IMR-90 (cell line): Measurements from ENCODE around the gene KDSR. TPM values are rescaled to one million over a fixed set of nuclear protein-coding genes. Genes with fewer than 3 reads are reported as not detected.
A peak's percentile ranks its signal among the peaks of the same experiment; 100 is the strongest.

Source experiments
- ATAC-seq: fragments of 200-7000 bp; cut with Tn5 transposase; 2 replicates; pipeline ENCODE4 v1.9.1; 2020; ENCODE audit warnings: low read depth, mild to moderate bottlenecking, moderate library complexity
- BruUV-seq: library from RNA; stranded (reverse); fragments of 400-500 nt; replicated peaks from 2 replicates; lab custom pipeline; 2021; lab: Mats Ljungman, UMichigan
- CTCF ChIA-PET: fragments of 300-600 bp; formaldehyde crosslinking; extraction: SDS; loops from one replicate; lab custom pipeline; 2021; ENCODE audit warnings: antibody characterized with exemption; lab: Yijun Ruan, JAX
- POLR2A ChIA-PET: fragments of 300-600 bp; sonication (Branson Sonifier 250); formaldehyde crosslinking; loops from one replicate; lab custom pipeline; 2022; ENCODE audit warnings: antibody characterized with exemption; ENCODE audit not compliant: unreplicated experiment; lab: Charles Lee
- DNase-seq: peaks from one replicate; pipeline ENCODE4 v3.0.0; 2013
- H2AFZ ChIP-seq: replicated peaks from 2 replicates; pipeline ENCODE3; 2013; ENCODE audit warnings: low read length, mild to moderate bottlenecking; ENCODE audit not compliant: poor library complexity
- H2AK5ac ChIP-seq: 2 replicates; pipeline ENCODE4 v1.6.1; 2013; ENCODE audit warnings: low read depth, low read length, inconsistent platforms
- H2AK9ac ChIP-seq: replicated peaks from 2 replicates; pipeline ENCODE3; 2013; ENCODE audit warnings: mild to moderate bottlenecking, low read depth, low read length, moderate library complexity; ENCODE audit not compliant: poor library complexity
- H2BK120ac ChIP-seq: 2 replicates; pipeline ENCODE4 v1.6.1; 2013; ENCODE audit warnings: low read depth, low read length, inconsistent platforms
- H2BK15ac ChIP-seq: 3 replicates; pipeline ENCODE4 v1.6.1; 2013; ENCODE audit warnings: low read depth, low read length, inconsistent platforms
- H2BK20ac ChIP-seq: 2 replicates; pipeline ENCODE4 v1.6.1; 2013; ENCODE audit warnings: low read depth, mild to moderate bottlenecking, inconsistent platforms, low read length, moderate library complexity
- H2BK5ac ChIP-seq: 2 replicates; pipeline ENCODE4 v1.6.1; 2013; ENCODE audit warnings: mild to moderate bottlenecking, low read depth, low read length, inconsistent platforms; ENCODE audit not compliant: poor library complexity, severe bottlenecking
- H3K14ac ChIP-seq: replicated peaks from 2 replicates; pipeline ENCODE4 v1.6.1; 2013; ENCODE audit warnings: low read depth, low read length, inconsistent platforms
- H3K18ac ChIP-seq: 2 replicates; pipeline ENCODE4 v1.6.1; 2013; ENCODE audit warnings: low read depth, low read length, control low read depth
- H3K23ac ChIP-seq: 2 replicates; pipeline ENCODE4 v1.6.1; 2013; ENCODE audit warnings: low read depth, low read length, inconsistent platforms
- H3K27ac ChIP-seq: 2 replicates; pipeline ENCODE4 v1.5.1; 2013; ENCODE audit warnings: mild to moderate bottlenecking, control low read depth, low read length; ENCODE audit not compliant: insufficient read depth
- H3K27me3 ChIP-seq: 2 replicates; pipeline ENCODE4 v1.6.1; 2013; ENCODE audit warnings: low read length; ENCODE audit not compliant: control insufficient read depth, insufficient read depth
- H3K36me3 ChIP-seq: 2 replicates; pipeline ENCODE4 v1.6.1; 2013; ENCODE audit warnings: low read length, mixed read lengths; ENCODE audit not compliant: control insufficient read depth, insufficient read depth
- H3K4ac ChIP-seq: 2 replicates; pipeline ENCODE4 v1.6.1; 2013; ENCODE audit warnings: low read depth, low read length, inconsistent platforms
- H3K4me1 ChIP-seq: 2 replicates; pipeline ENCODE4 v1.6.1; 2013; ENCODE audit warnings: low read length, mixed read lengths; ENCODE audit not compliant: control insufficient read depth, insufficient read depth
- H3K4me2 ChIP-seq: 2 replicates; pipeline ENCODE4 v1.6.1; 2013; ENCODE audit warnings: low read depth, mild to moderate bottlenecking, control low read depth, low read length, moderate library complexity
- H3K4me3 ChIP-seq: 2 replicates; pipeline ENCODE4 v1.5.1; 2013; ENCODE audit warnings: low read depth, mild to moderate bottlenecking, control low read depth, low read length, moderate library complexity; ENCODE audit not compliant: insufficient read depth
- H3K56ac ChIP-seq: 2 replicates; pipeline ENCODE4 v1.6.1; 2013; ENCODE audit warnings: low read length, inconsistent platforms; ENCODE audit not compliant: insufficient read depth; ENCODE audit errors: extremely low read depth
- H3K79me1 ChIP-seq, 2 experiments: 2 replicates each; pipeline ENCODE4 v1.6.1; 2013; ENCODE audit warnings: low read length in 2 of 2, inconsistent platforms in 1 of 2, low read depth in 1 of 2
- H3K9ac ChIP-seq: 2 replicates; pipeline ENCODE4 v1.6.1; 2013; ENCODE audit warnings: low read depth, low read length, control low read depth
- H3K9me1 ChIP-seq: 2 replicates; pipeline ENCODE4 v1.6.1; 2013; ENCODE audit warnings: low read length, inconsistent platforms; ENCODE audit not compliant: insufficient read depth
- H3K9me3 ChIP-seq: 2 replicates; pipeline ENCODE4 v1.6.1; 2013; ENCODE audit warnings: low read length; ENCODE audit not compliant: control insufficient read depth, insufficient read depth
- H4K20me1 ChIP-seq: 2 replicates; pipeline ENCODE4 v1.6.1; 2013; ENCODE audit warnings: low read length, inconsistent platforms; ENCODE audit not compliant: insufficient read depth
- H4K5ac ChIP-seq: 2 replicates; pipeline ENCODE4 v1.6.1; 2013; ENCODE audit warnings: mild to moderate bottlenecking, low read depth, low read length, control low read depth
- H4K8ac ChIP-seq, 2 experiments: 2 replicates each; pipeline ENCODE4 v1.6.1; 2013; ENCODE audit warnings: low read depth in 2 of 2, low read length in 2 of 2, control low read depth in 1 of 2, inconsistent platforms in 1 of 2
- H4K91ac ChIP-seq: 2 replicates; pipeline ENCODE4 v1.6.1; 2013; ENCODE audit warnings: low read depth, low read length, inconsistent platforms; ENCODE audit not compliant: insufficient read depth
- CHD1 ChIP-seq: IDR thresholded peaks from 2 replicates; pipeline ENCODE4 v1.6.1; 2012; ENCODE audit warnings: low read depth, low read length, improper control_type of control experiment
- WGBS, 2 experiments: methylation state at CpG; one replicate each; pipeline versions ENCODE4 v1.1.5 to v1.1.7; 2013; ENCODE audit warnings: missing lambda C conversion rate in 2 of 2; ENCODE audit not compliant: insufficient read length in 1 of 2; ENCODE audit errors: extremely low coverage in 2 of 2; 5-methylcytosine and 5-hydroxymethylcytosine counted together
- dilution Hi-C: fragments of 300-500 bp; cut with HindIII; formaldehyde crosslinking; loops from one replicate; pipeline ENCODE4 v1.14.3; 2018; ENCODE audit warnings: low sequenced_read_pairs; ENCODE audit not compliant: unreplicated experiment
- in situ Hi-C: fragments of 300-500 bp; cut with MboI; formaldehyde crosslinking; loops from 3 replicates; pipeline ENCODE4 v1.14.3; 2019; ENCODE audit warnings: low sequenced_read_pairs, inconsistent platforms, mixed read lengths
- intact Hi-C: fragments of 100-400 bp; cut with micrococcal nuclease; formaldehyde crosslinking; loops from 2 replicates; pipeline ENCODE4 v1.10.0; 2022
- polyA plus RNA-seq, 3 experiments: library from polyadenylated mRNA; depleted of rRNA; stranded (reverse); fragments of >200 nt; gene quantifications; 2 replicates each; pipeline ENCODE4 v1.2.3, GENCODE V29; 2012; ENCODE audit warnings: low replicate concordance in 1 of 3
- total RNA-seq: library from RNA; depleted of rRNA; stranded (reverse); fragments of >200 nt; gene quantifications from 2 replicates; pipeline ENCODE4 v1.2.3, GENCODE V29; 2012
- TF ChIP-seq, protein P1 (sequence below): fragments of 150-350 bp; IDR thresholded peaks from 2 replicates; pipeline ENCODE4 v1.6.1; 2017; ENCODE audit warnings: mild to moderate bottlenecking, antibody characterized with exemption, low read length, low read depth

KDSR gene
- total and polyA plus RNA-seq, 2 of the 4 experiments (the other 2 are of a cell fraction), result 21.5 to 21.9 TPM

DNA sequence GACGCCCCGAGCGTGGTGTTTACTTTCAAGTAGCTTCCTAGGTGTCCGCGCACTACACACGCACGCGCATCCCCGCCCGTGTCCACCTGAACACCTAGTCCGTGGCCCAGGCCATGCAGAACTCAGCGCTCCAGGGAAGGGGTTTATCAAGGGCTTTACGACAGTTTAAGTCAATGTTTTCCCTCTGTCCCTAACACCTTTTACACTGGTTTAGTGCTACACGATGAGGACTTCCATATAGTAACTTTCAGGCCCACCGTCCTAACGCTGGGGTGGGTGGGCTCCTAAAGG lies 46.1 kb downstream of the KDSR start:
- Histone ChIP-seq H3K4me1 (peaks cover 10% of the 10 kb centered on the region), H4K20me1 (no peaks in the 10 kb centered on the region), H3K9me1 (no peaks in the 10 kb centered on the region), H3K36me3 (no peaks in the 10 kb centered on the region), H3K79me1 (peaks cover 0 to 4% of the 10 kb centered on the region in 2 experiments; a peak in 1 of 4 replicates), H2BK20ac (no peak overlapping the region), H3K9me3 (no peaks in the 10 kb centered on the region), H2BK15ac (no peak overlapping the region), H2AK5ac (peak overlapping the region; percentile 40; the same call in 1 of the 2 replicates), H2AFZ (peak overlapping the region; percentile 90), H4K8ac (peak overlapping the region; percentile 78 to 89), H3K56ac (no peak overlapping the region), H3K18ac (no peak overlapping the region), H3K9ac (no peak overlapping the region), H2AK9ac (peak overlapping the region; percentile 10), H3K23ac (no peak overlapping the region), H3K4me2 (peak overlapping the region; percentile 85; the same call in 1 of the 2 replicates), H3K4ac (peak overlapping the region; percentile 47; the same call in 1 of the 2 replicates), H3K14ac (no peak overlapping the region), H3K4me3 (no peak overlapping the region; the same call in 1 of the 2 replicates), H4K91ac (no peak overlapping the region), H4K5ac (no peak overlapping the region), H3K27ac (no peak overlapping the region), H2BK120ac (no peak overlapping the region), H2BK5ac (no peak overlapping the region), H3K27me3 (peaks cover 18% of the 10 kb centered on the region)
- intact Hi-C loops, result loop anchor here (5.0 to 10.0 kb wide), 3 partner anchors 69 to 796 kb away; partner anchors contain the start of gene ZCCHC2
- in situ Hi-C loops, result loop anchor here (5.0 kb wide), 1 partner anchor 304 kb away; no protein-coding TSS in a partner anchor
- dilution Hi-C loops, result no loop called here
- ATAC-seq (no peak), DNase-seq (no peak)
- ChIA-PET POLR2A (no interaction called here), CTCF (no interaction called here)
- WGBS, 2 experiments, result 54% methylated on average over 11 of the region's 16 CpGs; no CpG with 5 or more reads in 1 of the 2 experiments
- TF ChIP-seq, protein P1, sequence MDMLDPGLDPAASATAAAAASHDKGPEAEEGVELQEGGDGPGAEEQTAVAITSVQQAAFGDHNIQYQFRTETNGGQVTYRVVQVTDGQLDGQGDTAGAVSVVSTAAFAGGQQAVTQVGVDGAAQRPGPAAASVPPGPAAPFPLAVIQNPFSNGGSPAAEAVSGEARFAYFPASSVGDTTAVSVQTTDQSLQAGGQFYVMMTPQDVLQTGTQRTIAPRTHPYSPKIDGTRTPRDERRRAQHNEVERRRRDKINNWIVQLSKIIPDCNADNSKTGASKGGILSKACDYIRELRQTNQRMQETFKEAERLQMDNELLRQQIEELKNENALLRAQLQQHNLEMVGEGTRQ, result no peak
- no peak for TF ChIP-seq CHD1
- BruUV-seq, result no TSS peak
